HEK293 (cell line): ENCODE data around the gene MGST3.

Experiments used
- IKZF3 ChIP-seq: fragments of 450-650 bp; IDR thresholded peaks from 2 replicates; pipeline ENCODE4 v1.5.0; 2018; ENCODE audit warnings: missing biosample characterization, mild to moderate bottlenecking, missing genetic modification characterization, moderate library complexity
- KLF16 ChIP-seq: fragments of 450-650 bp; formaldehyde crosslinking; IDR thresholded peaks from 2 replicates; pipeline ENCODE4 v1.5.1; 2017; ENCODE audit warnings: missing biosample characterization, missing genetic modification characterization
- OSR2 ChIP-seq: fragments of 450-650 bp; formaldehyde crosslinking; IDR thresholded peaks from 2 replicates; pipeline ENCODE4 v1.5.1; 2016; ENCODE audit warnings: missing biosample characterization, missing genetic modification characterization
- TRIM28 ChIP-seq: IDR thresholded peaks from 2 replicates; pipeline ENCODE4 v1.6.1; 2011; ENCODE audit warnings: low read length, control low read depth, borderline replicate concordance
- ZBTB11 ChIP-seq: fragments of 450-650 bp; formaldehyde crosslinking; conservative IDR thresholded peaks from 2 replicates; pipeline ENCODE4 v1.5.1; 2016; ENCODE audit warnings: low read depth, missing biosample characterization, missing genetic modification characterization
- ZBTB17 ChIP-seq: fragments of 450-650 bp; formaldehyde crosslinking; IDR thresholded peaks from 2 replicates; pipeline ENCODE4 v1.5.1; 2016; ENCODE audit warnings: missing biosample characterization, missing genetic modification characterization
- ZEB2 ChIP-seq: fragments of 450-650 bp; formaldehyde crosslinking; IDR thresholded peaks from 2 replicates; pipeline ENCODE4 v1.5.1; 2016; ENCODE audit warnings: missing biosample characterization, missing genetic modification characterization
- ZIC2 ChIP-seq: fragments of 450-650 bp; formaldehyde crosslinking; IDR thresholded peaks from 2 replicates; pipeline ENCODE4 v1.5.1; 2016; ENCODE audit warnings: missing biosample characterization, missing genetic modification characterization
- ZNF140 ChIP-seq: fragments of 450-650 bp; formaldehyde crosslinking; IDR thresholded peaks from 2 replicates; pipeline ENCODE4 v1.5.1; 2016; ENCODE audit warnings: missing biosample characterization, missing genetic modification characterization
- ZNF16 ChIP-seq: fragments of 450-650 bp; formaldehyde crosslinking; IDR thresholded peaks from 2 replicates; pipeline ENCODE4 v1.5.1; 2016; ENCODE audit warnings: low read depth, missing biosample characterization, missing genetic modification characterization
- ZNF211 ChIP-seq: fragments of 450-650 bp; formaldehyde crosslinking; IDR thresholded peaks from 2 replicates; pipeline ENCODE4 v1.5.1; 2016; ENCODE audit warnings: low read depth, missing biosample characterization, missing genetic modification characterization
- ZNF221 ChIP-seq: fragments of 450-650 bp; formaldehyde crosslinking; IDR thresholded peaks from 2 replicates; pipeline ENCODE4 v1.5.1; 2017; ENCODE audit warnings: missing biosample characterization, missing genetic modification characterization, borderline replicate concordance
- ZNF23 ChIP-seq: fragments of 450-650 bp; formaldehyde crosslinking; IDR thresholded peaks from 2 replicates; pipeline ENCODE4 v1.5.1; 2016; ENCODE audit warnings: missing biosample characterization, missing genetic modification characterization, borderline replicate concordance
- ZNF239 ChIP-seq: fragments of 450-650 bp; formaldehyde crosslinking; IDR thresholded peaks from 2 replicates; pipeline ENCODE4 v1.5.1; 2016; ENCODE audit warnings: missing biosample characterization, missing genetic modification characterization
- ZNF248 ChIP-seq: fragments of 450-650 bp; formaldehyde crosslinking; IDR thresholded peaks from 2 replicates; pipeline ENCODE4 v1.5.1; 2017; ENCODE audit warnings: missing biosample characterization, missing genetic modification characterization
- ZNF394 ChIP-seq: fragments of 450-650 bp; formaldehyde crosslinking; IDR thresholded peaks from 2 replicates; pipeline ENCODE4 v1.5.1; 2016; ENCODE audit warnings: missing biosample characterization, missing genetic modification characterization, mild to moderate bottlenecking, moderate library complexity, borderline replicate concordance
- ZNF48 ChIP-seq: fragments of 450-650 bp; formaldehyde crosslinking; IDR thresholded peaks from 2 replicates; pipeline ENCODE4 v1.5.1; 2016; ENCODE audit warnings: missing biosample characterization, missing genetic modification characterization
- ZNF529 ChIP-seq: fragments of 450-650 bp; formaldehyde crosslinking; IDR thresholded peaks from 2 replicates; pipeline ENCODE4 v1.5.1; 2017; ENCODE audit warnings: missing genetic modification characterization, missing biosample characterization; ENCODE audit not compliant: insufficient replicate concordance
- ZNF571 ChIP-seq: fragments of 450-650 bp; formaldehyde crosslinking; IDR thresholded peaks from 2 replicates; pipeline ENCODE4 v1.5.0; 2017; ENCODE audit warnings: missing biosample characterization, missing genetic modification characterization
- ZNF600 ChIP-seq: fragments of 450-650 bp; formaldehyde crosslinking; IDR thresholded peaks from 2 replicates; pipeline ENCODE4 v1.5.1; 2016; ENCODE audit warnings: missing biosample characterization, missing genetic modification characterization
- ZNF623 ChIP-seq: fragments of 450-650 bp; formaldehyde crosslinking; IDR thresholded peaks from 2 replicates; pipeline ENCODE4 v1.5.1; 2016; ENCODE audit warnings: missing biosample characterization, missing genetic modification characterization
- TF ChIP-seq, protein P1 (sequence below): fragments of 450-650 bp; formaldehyde crosslinking; IDR thresholded peaks from 2 replicates; pipeline ENCODE4 v1.5.1; 2016; ENCODE audit warnings: missing biosample characterization, missing genetic modification characterization, borderline replicate concordance
- TF ChIP-seq, protein P2 (sequence below): fragments of 450-650 bp; formaldehyde crosslinking; IDR thresholded peaks from 2 replicates; pipeline ENCODE4 v1.5.1; 2016; ENCODE audit warnings: missing biosample characterization, missing genetic modification characterization
- TF ChIP-seq, protein P3 (sequence below): fragments of 450-650 bp; formaldehyde crosslinking; conservative IDR thresholded peaks from 2 replicates; pipeline ENCODE4 v1.5.1; 2016; ENCODE audit warnings: low read depth, missing biosample characterization, missing genetic modification characterization

Gene MGST3

DNA sequence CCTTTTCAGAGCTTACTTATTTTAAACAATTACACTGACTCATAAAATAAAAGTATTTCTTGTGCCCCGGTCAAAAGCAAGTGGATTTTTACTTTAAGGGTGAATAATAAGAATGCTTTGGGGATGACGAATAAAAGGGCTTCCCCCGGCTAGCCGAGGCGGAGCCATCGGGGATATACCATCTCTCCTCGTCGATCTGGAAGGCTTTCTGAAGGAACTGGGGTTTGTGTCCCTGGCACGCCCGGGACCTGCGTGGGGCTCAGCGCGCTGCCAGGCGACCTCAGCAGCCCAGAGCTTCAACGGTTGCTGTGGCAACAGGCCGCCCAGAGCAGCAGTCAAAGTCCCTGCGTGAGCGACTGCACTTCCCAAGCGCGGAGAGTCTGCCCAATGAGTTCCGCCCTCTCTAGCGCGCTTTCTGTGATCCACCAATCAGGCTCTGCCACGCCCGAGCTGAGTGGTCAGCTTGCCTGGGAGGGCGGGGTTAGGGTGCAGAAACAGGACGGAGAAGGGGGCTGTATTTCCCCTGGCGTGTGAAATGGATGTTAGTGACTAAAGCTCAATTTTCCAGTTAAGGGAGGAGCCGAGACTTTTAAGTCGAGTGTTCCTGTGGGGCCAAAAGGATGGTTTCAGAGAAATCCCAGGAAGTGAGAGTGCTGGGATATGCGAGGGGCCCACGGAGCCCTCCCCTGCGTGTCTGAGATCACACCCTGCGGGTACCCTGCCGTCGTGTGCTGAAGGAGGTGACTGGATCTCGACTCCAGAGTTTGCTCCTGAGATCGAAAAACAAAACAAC is 33.0 kb upstream of the MGST3 start (continued):
- TF ChIP-seq ZEB2 (tag by site-specific recombination), result no peak
- no peak for TF ChIP-seq ZNF23 (tag by site-specific recombination)
- TF ChIP-seq OSR2 (tag by site-specific recombination), result no peak
- no peak for TF ChIP-seq ZNF140 (tag by site-specific recombination)
- TF ChIP-seq ZNF529, result no peak
- no peak for TF ChIP-seq TRIM28
- no peak for TF ChIP-seq ZNF248 (tag by site-specific recombination)
- peak; percentile 90 for TF ChIP-seq ZBTB17 (tag by site-specific recombination)
- no peak for TF ChIP-seq ZBTB11 (tag by site-specific recombination)
- TF ChIP-seq ZNF394 (tag by site-specific recombination), result no peak
- TF ChIP-seq KLF16 (tag by site-specific recombination), result 0 out of 2 replicates have a peak, but pooled peaks have one; percentile 32
- TF ChIP-seq, protein P1, sequence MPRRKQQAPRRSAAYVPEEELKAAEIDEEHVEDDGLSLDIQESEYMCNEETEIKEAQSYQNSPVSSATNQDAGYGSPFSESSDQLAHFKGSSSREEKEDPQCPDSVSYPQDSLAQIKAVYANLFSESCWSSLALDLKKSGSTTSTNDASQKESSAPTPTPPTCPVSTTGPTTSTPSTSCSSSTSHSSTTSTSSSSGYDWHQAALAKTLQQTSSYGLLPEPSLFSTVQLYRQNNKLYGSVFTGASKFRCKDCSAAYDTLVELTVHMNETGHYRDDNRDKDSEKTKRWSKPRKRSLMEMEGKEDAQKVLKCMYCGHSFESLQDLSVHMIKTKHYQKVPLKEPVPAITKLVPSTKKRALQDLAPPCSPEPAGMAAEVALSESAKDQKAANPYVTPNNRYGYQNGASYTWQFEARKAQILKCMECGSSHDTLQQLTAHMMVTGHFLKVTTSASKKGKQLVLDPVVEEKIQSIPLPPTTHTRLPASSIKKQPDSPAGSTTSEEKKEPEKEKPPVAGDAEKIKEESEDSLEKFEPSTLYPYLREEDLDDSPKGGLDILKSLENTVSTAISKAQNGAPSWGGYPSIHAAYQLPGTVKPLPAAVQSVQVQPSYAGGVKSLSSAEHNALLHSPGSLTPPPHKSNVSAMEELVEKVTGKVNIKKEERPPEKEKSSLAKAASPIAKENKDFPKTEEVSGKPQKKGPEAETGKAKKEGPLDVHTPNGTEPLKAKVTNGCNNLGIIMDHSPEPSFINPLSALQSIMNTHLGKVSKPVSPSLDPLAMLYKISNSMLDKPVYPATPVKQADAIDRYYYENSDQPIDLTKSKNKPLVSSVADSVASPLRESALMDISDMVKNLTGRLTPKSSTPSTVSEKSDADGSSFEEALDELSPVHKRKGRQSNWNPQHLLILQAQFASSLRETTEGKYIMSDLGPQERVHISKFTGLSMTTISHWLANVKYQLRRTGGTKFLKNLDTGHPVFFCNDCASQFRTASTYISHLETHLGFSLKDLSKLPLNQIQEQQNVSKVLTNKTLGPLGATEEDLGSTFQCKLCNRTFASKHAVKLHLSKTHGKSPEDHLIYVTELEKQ (tag by site-specific recombination), result no peak
- no peak for TF ChIP-seq ZNF211 (tag by site-specific recombination)
- no peak for TF ChIP-seq ZNF16
- TF ChIP-seq, protein P2, sequence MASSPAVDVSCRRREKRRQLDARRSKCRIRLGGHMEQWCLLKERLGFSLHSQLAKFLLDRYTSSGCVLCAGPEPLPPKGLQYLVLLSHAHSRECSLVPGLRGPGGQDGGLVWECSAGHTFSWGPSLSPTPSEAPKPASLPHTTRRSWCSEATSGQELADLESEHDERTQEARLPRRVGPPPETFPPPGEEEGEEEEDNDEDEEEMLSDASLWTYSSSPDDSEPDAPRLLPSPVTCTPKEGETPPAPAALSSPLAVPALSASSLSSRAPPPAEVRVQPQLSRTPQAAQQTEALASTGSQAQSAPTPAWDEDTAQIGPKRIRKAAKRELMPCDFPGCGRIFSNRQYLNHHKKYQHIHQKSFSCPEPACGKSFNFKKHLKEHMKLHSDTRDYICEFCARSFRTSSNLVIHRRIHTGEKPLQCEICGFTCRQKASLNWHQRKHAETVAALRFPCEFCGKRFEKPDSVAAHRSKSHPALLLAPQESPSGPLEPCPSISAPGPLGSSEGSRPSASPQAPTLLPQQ (tag by site-specific recombination), result peak; percentile 58; the same call in 1 of the 2 replicates
- no peak for TF ChIP-seq IKZF3 (tag by site-specific recombination)
- no peak for TF ChIP-seq ZNF571 (tag by site-specific recombination)
- no peak for TF ChIP-seq ZNF623 (tag by site-specific recombination)
- TF ChIP-seq ZNF239 (tag by site-specific recombination), result no peak
- TF ChIP-seq ZIC2, result no peak
- TF ChIP-seq, protein P3, sequence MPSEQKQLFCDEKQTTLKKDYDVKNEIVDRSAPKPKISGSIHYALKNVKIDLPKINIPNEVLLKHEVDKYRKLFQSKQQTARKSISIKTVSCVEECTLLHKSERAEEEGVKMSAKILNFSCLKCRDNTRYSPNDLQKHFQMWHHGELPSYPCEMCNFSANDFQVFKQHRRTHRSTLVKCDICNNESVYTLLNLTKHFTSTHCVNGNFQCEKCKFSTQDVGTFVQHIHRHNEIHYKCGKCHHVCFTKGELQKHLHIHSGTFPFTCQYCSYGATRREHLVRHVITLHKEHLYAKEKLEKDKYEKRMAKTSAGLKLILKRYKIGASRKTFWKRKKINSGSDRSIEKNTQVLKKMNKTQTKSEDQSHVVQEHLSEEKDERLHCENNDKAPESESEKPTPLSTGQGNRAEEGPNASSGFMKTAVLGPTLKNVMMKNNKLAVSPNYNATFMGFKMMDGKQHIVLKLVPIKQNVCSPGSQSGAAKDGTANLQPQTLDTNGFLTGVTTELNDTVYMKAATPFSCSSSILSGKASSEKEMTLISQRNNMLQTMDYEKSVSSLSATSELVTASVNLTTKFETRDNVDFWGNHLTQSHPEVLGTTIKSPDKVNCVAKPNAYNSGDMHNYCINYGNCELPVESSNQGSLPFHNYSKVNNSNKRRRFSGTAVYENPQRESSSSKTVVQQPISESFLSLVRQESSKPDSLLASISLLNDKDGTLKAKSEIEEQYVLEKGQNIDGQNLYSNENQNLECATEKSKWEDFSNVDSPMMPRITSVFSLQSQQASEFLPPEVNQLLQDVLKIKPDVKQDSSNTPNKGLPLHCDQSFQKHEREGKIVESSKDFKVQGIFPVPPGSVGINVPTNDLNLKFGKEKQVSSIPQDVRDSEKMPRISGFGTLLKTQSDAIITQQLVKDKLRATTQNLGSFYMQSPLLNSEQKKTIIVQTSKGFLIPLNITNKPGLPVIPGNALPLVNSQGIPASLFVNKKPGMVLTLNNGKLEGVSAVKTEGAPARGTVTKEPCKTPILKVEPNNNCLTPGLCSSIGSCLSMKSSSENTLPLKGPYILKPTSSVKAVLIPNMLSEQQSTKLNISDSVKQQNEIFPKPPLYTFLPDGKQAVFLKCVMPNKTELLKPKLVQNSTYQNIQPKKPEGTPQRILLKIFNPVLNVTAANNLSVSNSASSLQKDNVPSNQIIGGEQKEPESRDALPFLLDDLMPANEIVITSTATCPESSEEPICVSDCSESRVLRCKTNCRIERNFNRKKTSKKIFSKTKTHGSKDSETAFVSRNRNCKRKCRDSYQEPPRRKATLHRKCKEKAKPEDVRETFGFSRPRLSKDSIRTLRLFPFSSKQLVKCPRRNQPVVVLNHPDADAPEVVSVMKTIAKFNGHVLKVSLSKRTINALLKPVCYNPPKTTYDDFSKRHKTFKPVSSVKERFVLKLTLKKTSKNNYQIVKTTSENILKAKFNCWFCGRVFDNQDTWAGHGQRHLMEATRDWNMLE (tag by site-specific recombination), result no peak
- TF ChIP-seq ZNF221, result no peak
- TF ChIP-seq ZNF48 (tag by site-specific recombination), result no peak
- TF ChIP-seq ZNF600, result peak; percentile 17; the same call in 1 of the 2 replicates
